Iris pigment epithelial cell (primary cell): ENCODE results near the gene KCNG2.

Source experiments
- DNase-seq: peaks from one replicate; pipeline ENCODE4 v3.0.0-alpha.2; 2011; ENCODE audit warnings: low read depth

The KCNG2 gene

DNA sequence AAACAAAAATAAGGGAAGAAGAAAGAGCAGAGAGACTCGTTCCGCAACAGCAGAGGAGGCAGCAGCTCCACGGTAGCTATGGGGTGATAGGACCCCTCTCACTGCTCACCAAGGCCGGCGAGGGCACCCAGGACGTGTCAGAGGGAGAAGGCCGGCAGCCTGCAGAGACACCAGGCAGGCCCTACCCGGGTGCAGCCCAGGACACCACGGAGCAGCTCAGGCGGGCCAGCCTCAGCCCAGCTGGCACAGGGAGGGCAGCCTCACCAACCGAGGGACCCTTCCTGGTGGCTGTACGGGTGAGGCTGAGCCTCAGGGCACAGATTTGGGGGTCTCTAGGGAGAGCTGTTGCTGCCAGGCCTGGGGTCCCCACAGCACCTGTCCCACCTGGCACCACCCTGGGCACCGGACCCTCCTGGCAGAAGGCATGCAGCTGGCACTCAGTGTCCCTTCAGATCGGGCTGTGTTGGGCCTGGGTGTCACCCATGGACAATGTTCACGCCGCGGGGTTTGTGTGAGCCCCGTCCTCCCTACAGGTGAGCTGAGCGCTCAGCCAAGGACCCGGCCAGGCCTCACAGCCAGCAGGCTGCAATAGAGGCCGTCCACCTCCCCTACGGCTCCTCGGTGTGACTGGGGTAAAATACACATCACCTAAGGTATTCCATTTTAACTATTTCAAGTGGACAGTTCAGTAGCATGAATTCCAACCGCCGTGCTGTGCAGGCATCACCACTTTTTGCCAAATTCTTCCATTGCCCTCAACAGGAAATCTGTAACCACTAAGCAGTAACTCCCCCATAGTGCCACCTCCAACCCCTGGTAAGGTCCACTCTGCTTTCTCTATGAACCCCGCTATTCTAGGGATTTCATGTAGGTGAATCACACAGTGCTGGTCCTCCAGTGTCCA lies 21.6 kb downstream of the KCNG2 start:
- no peak for DNase-seq

DNA sequence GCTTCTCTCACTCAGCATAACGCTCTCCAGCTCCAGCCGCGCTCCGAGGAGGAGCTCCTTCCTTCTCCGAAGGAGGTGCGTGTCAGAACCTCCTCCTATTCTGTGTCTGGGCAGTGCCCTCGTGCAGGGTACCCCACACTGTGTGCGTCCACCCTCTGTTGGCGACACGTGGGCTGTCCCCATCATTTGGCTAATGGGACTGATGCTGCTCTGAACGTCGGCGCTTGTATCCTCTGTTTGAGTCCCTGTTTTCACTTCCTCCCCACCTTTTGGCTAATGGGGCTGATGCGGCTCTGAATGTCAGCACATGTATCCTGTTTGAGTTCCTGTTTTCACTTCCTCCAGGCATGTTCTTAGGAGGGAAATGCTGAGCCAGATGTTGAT lies 22.2 kb downstream of the KCNG2 start:
- no peak for DNase-seq

DNA sequence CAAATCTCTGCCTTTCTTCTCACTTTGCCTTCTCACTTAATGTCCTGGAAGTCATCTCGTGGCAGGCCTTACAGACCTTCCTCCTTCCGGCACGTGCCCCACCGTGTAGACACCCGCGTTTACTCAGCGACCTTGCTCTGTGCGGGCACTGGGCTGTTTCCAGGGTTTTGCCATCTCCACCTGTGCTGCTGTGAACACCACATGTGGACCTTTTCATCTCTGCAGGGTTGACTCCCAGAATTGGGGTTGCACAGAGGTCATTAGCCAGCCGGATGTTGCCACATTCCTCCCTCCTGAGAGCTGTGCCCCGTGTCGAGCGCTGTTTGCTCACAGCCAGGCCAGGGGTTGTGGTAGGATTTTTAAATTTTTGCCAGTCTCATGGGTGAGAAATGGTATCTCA lies 25.4 kb downstream of the KCNG2 start:
- no peak for DNase-seq

DNA sequence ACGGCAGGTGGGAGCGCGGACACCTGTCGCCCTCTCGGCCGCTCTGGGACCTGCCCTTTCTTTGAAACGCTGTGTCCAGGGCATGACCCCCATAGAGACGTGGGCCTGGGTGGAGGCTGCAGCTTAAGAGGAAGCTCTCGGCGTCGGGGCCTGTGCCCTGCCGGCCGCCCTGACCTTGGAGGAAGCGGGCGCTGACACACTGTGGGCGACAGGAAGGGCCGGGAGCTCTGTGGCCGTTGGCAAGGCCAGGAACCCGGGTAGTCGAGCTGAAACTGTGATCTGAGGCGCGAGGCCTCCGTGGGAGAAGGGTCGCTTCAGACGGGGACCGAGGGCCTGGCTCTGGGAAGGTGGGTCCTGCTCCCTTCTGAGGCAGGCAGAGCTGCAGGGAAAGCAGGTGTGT lies 28.2 kb downstream of the KCNG2 start:
- DNase-seq, result no peak

DNA sequence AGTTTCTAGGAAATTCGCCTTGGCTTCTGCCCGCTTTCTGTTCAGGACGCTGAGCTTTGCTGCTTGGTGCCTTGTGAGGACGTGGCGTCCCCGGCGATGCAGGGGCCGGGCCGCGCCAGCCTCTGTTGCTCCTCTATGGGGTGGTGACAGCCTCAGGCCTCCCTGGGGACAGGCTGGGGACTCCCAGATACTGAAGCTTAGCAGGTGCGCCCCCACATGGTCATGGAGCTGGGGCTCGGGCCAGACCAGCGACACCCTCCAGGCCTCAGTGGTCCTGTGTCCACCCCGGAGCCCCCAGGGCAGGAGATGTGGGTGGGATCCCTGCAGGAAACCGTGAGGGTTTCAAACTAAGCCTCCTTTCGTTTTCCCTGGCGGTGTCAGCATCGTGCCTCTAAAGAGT lies 29.2 kb downstream of the KCNG2 start:
- no peak for DNase-seq

DNA sequence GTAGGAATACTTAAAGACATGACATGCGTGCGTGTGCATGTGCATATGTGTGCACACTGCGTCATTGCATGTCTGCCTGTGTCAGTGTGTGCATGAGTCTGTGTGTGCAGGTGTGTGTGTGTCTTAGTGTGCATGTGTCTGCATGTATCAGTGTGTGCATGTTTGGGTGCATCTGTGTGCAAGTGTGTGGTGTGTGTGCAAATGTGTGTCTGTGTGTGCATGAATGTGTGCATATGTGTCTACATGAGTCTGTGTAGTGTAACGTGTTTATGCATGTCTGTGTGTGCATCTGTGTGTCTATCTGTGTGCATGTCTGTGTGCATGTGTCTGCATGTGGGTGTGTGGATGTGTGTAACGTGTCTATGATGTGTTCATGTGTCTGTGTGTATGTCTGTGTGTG lies 30.5 kb downstream of the KCNG2 start:
- no peak for DNase-seq

DNA sequence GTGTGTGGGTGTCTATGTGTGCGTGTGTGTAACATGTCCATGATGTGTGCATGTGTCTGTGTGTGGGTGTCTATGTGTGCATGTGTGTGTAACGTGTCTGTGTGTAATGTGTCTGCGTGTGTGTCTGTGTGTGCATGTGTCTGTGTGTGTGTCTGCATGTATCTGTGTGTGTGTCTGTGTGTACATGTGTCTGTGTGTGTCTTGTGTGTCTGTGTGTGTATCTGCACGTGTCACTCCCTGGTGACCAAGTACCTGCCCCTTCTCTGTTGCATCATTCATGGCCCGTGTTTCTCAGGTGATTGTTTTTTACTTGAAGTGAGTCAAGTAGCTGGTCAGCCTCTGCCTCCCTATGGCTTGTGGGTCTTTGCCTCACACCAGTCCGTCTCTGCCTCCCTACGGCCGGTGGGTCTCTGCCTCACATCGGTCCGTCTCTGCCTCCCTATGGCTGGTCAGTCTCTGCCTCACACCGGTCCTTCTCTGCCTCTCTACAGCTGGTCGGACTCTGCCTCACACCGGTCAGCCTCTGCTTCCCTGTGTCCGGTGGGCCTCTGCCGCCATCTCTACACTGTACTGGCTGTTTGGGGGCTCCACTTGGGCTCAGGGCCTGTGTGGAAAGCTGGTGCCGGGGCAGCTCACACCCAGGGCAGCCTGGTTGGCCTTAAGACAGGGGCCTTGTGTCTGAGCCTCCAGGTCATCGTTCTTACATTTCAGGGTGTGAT lies 31.6 kb downstream of the KCNG2 start:
- DNase-seq, result no peak

DNA sequence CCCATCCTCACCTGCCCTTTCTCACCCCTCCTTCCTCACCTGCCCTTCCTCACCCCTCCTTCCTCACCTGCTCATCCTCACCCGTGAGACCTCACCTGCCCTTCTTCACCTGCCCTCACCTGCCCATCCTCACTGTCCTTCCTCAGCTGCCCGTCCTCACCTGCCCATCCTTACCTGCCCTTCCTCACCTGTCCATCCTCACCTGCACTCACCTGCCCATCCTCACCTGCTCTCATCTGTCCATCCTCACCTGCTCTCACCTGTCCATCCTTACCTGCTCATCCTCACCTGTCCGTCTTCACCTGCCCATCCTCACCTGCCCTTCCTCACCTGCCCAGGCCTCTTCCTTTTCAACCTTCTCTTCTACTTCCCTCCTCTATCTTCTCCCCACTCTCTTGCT lies 34.4 kb downstream of the KCNG2 start:
- DNase-seq, result no peak

DNA sequence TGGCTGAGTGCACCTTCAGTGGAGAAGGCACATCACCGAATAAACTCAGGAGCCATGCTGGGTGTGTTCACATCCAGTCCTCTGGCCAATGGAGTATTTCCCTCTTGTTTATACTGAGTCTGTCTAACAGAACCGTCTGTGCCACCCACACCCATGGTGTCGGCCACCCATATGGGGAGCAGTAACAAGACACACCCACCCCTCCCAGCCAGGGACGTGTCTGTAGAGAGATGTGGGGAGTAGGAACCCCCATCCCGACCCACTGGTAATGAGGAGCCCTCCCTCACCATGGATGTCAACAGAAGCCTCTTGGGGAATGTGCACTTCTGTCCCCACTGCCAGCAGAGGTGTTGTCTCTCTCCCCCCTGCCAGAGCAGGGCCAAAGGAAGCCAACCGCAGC lies 37.1 kb downstream of the KCNG2 start:
- no peak for DNase-seq

DNA sequence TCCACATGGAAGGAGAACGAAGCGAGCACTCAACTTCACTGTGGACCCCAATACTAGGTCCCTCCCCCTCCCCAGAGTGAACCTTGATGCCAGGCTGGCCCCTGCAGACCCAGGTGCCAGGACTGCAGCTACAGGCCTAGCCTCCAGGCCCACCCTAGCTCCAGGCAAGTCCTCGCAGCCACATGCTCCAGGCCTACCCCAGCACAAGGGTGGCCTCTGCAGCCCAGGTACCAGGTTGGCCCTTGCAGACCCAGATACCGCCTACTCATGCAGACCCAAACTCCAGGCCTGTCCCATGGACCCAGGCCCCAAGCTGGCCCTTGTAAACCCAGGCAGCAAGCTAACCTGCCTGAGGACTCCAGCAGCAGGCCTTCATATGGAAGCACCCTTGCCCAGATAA lies 44.2 kb downstream of the KCNG2 start:
- DNase-seq, result no peak

DNA sequence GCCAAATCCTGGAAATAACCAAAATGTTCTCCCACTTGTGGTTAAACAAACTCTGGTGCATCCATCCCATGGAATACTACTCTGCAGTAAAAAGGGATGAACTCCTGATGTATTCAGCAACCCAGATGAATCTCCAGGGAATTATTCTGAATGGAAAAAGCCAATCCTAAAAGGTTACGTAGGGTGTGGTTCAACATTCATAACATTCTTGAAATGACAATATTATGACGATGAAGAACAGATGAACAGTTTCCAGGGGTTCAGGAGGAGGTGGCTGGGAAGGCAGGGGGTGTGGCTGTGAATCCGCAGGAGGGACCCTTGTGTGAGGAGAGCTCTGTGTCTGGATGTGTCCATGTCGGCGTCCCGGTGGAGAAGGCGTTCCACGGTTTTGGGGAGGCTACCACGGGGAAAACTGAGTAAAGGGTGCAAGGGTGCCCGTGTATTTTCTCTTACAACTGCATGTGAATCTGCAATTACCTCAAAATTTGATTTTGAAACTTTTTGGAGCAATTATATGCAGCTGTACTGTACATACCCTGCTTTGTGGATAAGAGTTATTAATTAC lies 47.3 kb downstream of the KCNG2 start:
- no peak for DNase-seq

DNA sequence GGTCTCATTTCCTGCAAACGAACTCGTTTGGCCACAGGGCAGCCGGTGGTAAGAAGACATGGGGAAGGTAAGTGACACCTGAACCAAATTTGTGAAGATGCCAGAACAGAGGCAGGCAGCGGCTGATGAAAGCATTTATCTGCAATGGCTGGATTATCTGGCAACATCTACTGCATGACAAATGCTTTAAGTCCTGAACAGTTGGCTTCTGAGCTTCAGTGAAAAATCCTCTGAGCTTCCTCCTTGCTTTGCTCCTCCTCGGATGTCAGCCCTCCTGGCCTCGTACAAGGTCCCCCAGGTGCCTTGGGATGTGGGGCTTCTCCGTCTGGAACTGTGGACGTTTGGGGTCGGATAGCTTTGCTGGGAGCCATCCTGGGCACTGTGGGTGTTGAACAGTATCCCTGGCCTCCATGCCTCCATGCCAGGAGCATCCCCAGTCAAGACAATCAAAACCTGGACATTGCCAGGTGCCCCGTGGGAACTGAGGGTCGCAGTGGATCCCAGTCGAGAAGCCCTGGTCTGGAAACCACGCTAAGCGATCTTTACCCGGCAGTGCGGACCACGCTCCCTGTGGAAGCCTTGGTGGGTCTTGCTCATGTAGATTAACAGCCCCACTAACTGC lies 49.3 kb downstream of the KCNG2 start:
- no peak for DNase-seq

DNA sequence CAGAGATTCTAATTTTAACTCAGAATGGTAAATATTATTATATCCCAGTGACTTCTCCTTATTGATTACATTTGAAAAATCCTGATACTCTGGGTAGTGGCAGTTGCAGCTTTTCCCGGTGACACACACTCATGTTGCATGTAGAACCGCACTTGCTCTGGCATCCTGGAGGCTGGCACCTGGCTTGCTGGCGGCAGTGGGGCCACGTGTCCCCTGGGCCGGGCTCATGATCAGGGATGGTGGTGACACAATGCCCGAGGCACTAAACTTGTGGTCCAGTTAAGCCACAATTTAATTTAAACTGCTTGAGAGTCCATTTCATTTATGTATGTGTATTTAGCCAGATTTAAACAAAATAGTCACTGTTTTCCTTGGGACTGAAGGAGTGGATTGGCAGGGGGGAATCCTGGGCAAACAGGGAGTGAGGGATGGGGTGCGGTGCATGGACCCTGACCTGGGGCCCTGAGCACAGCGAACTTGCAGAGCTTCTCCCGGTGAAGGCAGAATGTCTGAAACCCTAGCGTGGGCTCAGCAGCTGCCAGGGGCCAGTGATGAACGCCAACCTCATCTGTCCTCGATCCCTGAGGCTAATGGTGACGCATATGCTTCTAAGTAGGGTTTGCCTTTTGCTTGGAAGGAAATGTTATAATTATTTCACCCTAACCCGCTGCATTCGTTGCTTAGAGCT lies 50.0 kb downstream of the KCNG2 start:
- no peak for DNase-seq

DNA sequence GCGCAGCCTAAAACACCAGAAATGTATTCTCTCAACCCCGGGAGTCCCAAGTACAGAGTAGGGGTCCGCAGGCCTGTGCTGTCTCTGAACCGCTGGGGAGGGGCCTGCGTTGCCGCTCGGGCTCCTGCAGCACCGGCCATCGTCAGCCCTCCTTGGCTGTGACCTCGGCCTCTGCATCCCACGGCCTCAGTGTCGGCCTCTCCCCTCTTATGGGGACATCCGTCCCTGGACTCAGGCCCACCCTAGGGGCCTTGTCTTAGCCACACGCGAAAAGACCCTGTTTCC lies 50.5 kb downstream of the KCNG2 start:
- DNase-seq, result no peak

DNA sequence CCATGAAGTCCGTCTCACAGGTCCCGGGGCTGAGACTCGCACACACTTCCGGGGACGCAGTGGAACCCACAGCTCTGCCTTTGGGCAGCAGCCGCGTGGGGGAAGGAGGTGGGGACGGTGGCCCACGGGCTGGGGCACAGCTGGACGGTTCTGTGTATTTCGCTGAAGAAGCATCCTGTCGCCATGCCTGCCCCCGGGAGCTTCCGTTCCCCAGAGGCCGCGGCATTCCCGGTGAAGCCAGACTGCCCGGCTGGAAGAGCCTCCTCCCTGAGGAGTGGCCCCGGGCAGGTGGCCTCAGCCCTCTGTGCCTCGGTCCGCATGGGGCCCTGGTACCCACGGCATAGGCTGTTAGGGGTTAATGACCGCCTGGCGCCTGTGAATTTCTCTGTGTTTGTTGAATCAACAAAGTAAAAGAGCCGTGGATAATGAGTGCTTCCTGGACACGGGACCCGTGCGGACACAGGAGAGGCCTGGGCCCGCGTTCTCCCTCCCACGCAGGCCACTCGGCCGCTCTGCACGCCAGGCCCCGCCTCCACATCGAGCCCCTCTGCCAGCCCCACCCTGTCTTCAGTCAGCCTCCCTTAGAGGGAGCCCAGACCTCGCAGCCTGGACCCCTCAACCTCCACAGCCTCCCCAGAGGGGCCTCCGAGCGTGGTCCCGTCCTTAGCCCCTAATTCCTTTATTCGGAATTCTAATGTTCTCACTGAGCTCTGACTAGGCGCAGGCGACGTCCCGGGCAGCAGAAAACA lies 51.0 kb downstream of the KCNG2 start:
- DNase-seq, result no peak

DNA sequence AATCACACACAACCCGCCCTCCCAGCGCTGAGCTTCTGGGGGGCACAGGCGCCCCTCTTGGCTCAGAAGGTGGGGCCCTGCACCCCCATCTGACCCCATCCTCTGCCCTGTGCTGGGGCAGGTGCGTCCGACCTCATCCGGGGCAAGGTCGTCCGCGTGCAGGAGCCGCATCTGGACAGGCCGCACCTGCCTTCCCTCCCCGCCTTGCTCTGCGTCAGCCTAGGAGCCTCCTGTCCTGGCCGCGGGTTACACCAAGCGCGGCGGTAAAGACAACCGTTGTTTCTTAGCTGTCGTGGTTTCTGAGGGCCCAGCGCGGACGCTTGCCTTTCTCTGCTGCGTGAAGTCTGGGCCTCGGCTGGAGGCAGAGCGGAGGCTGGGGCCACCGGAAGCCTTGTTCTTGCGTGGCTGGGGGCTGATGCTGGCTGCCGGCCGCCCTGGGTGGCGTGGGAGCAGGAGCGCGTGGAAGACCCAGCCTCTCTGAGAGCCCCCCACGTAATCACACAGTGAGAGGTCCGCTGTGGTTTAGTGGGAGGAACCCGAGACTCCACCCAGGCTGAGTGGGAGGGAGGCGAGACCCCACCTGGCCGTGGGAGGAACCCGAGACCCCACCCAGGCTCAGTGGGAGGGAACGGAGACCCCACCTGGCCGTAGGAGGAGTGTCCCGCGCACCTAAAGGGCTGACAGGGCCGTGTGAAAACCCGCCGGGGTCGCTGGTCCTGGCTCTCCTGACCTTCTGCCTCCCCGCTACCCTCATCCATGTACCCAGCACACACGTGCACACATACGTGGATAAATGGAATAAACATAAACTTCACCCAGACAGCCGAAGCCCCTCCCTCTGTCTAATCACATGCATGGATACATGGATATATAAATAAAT lies 51.8 kb downstream of the KCNG2 start:
- DNase-seq, result no peak

DNA sequence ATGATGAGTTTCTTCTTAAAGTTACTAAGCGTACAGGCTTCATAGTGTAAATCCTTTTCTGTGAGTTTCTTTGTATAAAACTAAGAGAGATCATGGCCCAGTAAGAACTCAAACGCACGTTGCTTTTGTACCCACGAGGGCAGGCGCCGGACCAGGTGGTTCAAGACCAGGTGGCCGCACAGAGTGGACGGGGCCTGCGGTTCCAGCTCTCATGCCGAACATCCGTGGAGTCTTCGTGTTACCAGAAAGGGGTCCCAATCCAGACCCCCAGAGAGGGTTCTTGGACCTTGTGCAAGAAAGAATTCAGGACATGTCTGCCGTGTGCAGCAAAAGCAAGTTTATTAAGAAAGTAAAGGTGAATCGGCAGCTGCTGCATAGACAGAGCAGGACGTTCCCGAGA lies 53.0 kb downstream of the KCNG2 start:
- DNase-seq, result no peak

DNA sequence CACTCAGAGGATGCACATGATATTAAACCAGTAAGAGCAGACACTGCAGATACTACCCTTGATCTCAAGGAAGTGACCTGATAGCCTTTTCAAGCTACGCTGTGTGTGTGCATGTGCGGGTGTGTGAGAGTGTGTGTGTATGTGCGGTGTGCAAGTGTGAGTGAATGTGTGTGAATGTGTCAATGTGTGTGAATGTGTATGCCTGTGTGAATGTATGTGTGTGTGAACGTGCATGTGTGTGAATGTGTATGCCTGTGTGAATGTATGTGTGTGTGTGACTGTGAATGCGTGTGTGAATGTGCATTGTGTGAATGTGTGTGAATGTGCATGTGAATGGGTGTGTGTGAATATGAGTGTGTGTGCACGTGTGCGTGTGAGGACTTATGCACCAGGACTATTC lies 53.8 kb downstream of the KCNG2 start:
- DNase-seq, result no peak

DNA sequence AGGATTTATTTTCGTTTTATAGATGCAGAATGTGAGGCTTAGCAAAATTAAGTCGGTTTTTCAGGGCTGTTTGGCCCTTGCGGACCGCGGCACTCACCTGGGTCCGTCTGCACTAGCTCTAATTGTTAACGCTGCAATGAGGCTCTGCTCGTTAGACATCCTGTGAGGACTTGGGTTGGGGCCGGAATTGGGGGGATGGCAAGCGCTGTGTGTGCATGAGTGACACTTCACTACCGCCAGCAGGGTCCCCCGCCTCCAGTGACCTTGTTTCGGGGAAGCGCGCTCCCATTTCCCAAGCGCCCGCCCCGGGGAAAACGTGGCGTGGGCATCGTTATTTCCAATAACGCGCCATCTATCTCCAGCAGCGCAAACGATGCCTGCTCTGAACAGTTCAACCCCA lies 54.2 kb downstream of the KCNG2 start:
- DNase-seq, result no peak

DNA sequence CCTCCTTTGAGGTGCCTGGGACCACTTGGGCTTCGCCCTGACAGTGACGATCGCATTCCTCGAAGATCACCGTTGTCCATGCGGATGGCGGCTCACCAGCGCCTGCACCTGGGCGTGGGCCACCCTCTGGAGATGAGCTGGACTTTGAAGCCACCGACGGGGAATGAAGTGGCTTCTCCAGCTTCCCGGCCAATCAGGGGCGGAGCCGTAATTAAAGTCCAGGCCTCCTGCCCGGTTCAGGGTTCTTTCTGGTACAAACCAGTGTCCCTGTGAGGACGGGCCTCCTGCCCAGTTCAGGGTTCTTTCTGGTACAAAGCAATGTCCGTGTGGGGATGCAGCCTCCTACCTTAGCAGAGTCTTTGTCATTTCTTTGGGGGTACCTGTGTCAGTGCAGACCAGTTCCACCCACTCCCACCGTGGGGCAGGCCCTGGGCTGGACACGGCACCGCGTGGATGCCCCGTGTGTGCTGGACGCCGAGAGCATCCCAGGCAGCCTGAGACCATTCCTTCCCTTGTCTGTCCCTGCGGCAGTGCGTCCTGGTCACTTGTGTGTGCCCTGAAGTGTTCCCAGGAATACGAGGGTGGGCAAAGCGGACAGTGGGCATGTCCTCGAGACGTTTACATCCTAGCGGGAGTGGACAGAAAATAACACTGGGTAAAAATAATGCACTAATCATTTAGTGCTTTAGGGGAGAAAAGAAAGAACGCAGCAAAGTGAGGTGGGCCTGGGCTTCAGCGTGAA lies 55.0 kb downstream of the KCNG2 start:
- DNase-seq, result no peak
